ENCODE measurements around the gene KCNJ9.

DNA sequence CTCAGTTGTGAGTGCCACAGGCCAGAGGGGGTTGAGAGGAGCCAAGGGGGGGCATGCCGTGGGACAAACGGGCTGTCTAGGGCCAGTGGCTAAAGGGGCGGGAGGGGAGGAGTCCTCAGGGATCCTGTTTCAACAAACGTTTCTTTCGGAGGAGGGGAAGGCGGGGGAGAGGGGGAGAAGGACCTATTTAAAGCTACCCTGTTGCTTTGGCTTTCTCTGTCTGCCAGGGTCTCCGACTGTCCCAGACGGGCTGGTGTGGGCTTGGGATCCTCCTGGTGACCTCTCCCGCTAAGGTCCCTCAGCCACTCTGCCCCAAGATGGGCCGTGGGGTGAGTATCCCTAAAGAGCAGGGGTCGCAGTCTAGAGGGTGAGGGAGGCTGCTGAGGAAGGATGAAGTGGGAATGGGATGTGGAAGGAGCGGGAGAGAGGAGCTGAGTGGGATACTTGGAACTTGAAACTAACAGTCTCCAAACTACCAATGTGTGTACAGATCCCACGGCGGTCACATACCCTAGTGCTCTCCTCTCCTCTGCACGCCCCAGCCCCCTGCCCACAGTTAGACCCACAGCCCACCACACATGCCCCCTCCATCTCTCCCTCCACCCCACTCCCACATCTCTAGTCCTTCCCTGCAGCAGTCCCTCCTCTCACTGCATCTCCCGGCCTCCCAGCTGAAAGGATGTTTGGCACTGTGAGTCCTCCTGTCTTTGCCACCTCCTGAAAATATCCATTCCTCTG is 34.4 kb downstream of the KCNJ9 start, which contains the start of gene ATP1A2:
- TF ChIP-seq FOSL1 (CRISPR knock-in tag; IDR thresholded peaks at IDR 0.05; ENCODE audit: borderline replicate concordance) (no peak), SP1 (IDR thresholded peaks at IDR 0.05) (no peak), SP1 (CRISPR knock-in tag; IDR thresholded peaks at IDR 0.05) (no peak), POLR2AphosphoS2 (IDR thresholded peaks at IDR 0.05; ENCODE audit: low read depth, low read length) (no peak)
- TF ChIP-seq, protein P1, sequence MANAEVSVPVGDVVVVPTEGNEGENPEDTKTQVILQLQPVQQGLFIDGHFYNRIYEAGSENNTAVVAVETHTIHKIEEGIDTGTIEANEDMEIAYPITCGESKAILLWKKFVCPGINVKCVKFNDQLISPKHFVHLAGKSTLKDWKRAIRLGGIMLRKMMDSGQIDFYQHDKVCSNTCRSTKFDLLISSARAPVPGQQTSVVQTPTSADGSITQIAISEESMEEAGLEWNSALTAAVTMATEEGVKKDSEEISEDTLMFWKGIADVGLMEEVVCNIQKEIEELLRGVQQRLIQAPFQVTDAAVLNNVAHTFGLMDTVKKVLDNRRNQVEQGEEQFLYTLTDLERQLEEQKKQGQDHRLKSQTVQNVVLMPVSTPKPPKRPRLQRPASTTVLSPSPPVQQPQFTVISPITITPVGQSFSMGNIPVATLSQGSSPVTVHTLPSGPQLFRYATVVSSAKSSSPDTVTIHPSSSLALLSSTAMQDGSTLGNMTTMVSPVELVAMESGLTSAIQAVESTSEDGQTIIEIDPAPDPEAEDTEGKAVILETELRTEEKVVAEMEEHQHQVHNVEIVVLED (CRISPR knock-in tag; IDR thresholded peaks at IDR 0.05; ENCODE audit: borderline replicate concordance), result no peak
